ENCODE measurements around the gene C22orf23.

- TF ChIP-seq, protein P1, sequence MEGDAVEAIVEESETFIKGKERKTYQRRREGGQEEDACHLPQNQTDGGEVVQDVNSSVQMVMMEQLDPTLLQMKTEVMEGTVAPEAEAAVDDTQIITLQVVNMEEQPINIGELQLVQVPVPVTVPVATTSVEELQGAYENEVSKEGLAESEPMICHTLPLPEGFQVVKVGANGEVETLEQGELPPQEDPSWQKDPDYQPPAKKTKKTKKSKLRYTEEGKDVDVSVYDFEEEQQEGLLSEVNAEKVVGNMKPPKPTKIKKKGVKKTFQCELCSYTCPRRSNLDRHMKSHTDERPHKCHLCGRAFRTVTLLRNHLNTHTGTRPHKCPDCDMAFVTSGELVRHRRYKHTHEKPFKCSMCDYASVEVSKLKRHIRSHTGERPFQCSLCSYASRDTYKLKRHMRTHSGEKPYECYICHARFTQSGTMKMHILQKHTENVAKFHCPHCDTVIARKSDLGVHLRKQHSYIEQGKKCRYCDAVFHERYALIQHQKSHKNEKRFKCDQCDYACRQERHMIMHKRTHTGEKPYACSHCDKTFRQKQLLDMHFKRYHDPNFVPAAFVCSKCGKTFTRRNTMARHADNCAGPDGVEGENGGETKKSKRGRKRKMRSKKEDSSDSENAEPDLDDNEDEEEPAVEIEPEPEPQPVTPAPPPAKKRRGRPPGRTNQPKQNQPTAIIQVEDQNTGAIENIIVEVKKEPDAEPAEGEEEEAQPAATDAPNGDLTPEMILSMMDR (IDR thresholded peaks at IDR 0.05): peak in 1 of 4 experiments; percentile 7
- TF ChIP-seq POLR2A (IDR thresholded peaks at IDR 0.05) (no peak), POLR2AphosphoS5 (IDR thresholded peaks at IDR 0.05) (no peak), EP300 (IDR thresholded peaks at IDR 0.05) (no peak)
These were observed 22.4 kb downstream of the C22orf23 start for GRCh38 chr22:37930952-37931440.
